Measurements from ENCODE around the gene KCNQ4. TPM values are rescaled to one million over a fixed set of nuclear protein-coding genes. Genes with fewer than 3 reads are reported as not detected.

KCNQ4 gene
- total RNA-seq, 2 experiments from 2014 or later: 0.38 to 0.43 TPM

- no peaks in the 10 kb centered on the region for H3K9me3 Mint-ChIP-seq
- no peak for TF ChIP-seq CTCF (IDR thresholded peaks at IDR 0.05)
- ATAC-seq: peak; percentile 65
- intact Hi-C loops (cut with micrococcal nuclease): no loop called here
- peak; percentile 70 for DNase-seq
- H3K4me3 Mint-ChIP-seq: peak overlapping the region; percentile 37
- peaks cover 38% of the 10 kb centered on the region for H3K4me1 Mint-ChIP-seq (ENCODE audit: low read depth)
- CTCF ChIA-PET: interaction anchor here (0.7 to 5.7 kb wide), 6 partner anchors 14 to 157 kb away, joined by 3 to 50 read pairs (median 4); no protein-coding TSS in a partner anchor
- peak overlapping the region; percentile 83 for H3K27ac Mint-ChIP-seq
- POLR2A ChIA-PET: interaction anchor here (1.1 to 1.5 kb wide), 4 partner anchors 9 to 104 kb away, joined by 3 to 5 read pairs (median 4); partner anchors contain the start of gene NFYC
- no peaks in the 10 kb centered on the region for H3K36me3 Mint-ChIP-seq (ENCODE audit: low read depth)
- no peaks in the 10 kb centered on the region for H3K27me3 Mint-ChIP-seq
Observed at GRCh38 chr1:40794974-40795715, 11.6 kb downstream of the KCNQ4 start.

- no peak for TF ChIP-seq CTCF (IDR thresholded peaks at IDR 0.05)
- ChIA-PET CTCF (interaction anchor here (1.0 to 5.7 kb wide), 4 partner anchors 19 to 66 kb away, joined by 3 to 50 read pairs (median 6); no protein-coding TSS in a partner anchor), POLR2A (interaction anchor here (0.6 to 1.5 kb wide), 5 partner anchors 8 to 184 kb away, joined by 3 to 5 read pairs (median 4); partner anchors contain the start of gene CTPS1)
- Mint-ChIP-seq H3K4me1 (ENCODE audit: low read depth) (peaks cover 46% of the 10 kb centered on the region), H3K27ac (peak overlapping the region; percentile 83), H3K36me3 (ENCODE audit: low read depth) (no peaks in the 10 kb centered on the region), H3K27me3 (no peaks in the 10 kb centered on the region), H3K9me3 (no peaks in the 10 kb centered on the region), H3K4me3 (peak overlapping the region; percentile 37)
- DNase-seq (peak; percentile 50), ATAC-seq (peak; percentile 70)
- intact Hi-C loops (cut with micrococcal nuclease): no loop called here
Observed at GRCh38 chr1:40795811-40796586, 12.4 kb downstream of the KCNQ4 start.

- H3K4me3 Mint-ChIP-seq: no peak overlapping the region
- no peak for ATAC-seq
Observed at GRCh38 chr1:40796939-40797667, 13.5 kb downstream of the KCNQ4 start.

GRCh38 chr1:40797668-40798010 is 14.1 kb downstream of the KCNQ4 start:
- Mint-ChIP-seq H3K27me3 (no peaks in the 10 kb centered on the region), H3K36me3 (ENCODE audit: low read depth) (no peaks in the 10 kb centered on the region), H3K4me3 (no peak overlapping the region), H3K9me3 (no peaks in the 10 kb centered on the region), H3K4me1 (ENCODE audit: low read depth) (peaks cover 59% of the 10 kb centered on the region), H3K27ac (no peak overlapping the region)
- intact Hi-C loops (cut with micrococcal nuclease): no loop called here
- ATAC-seq (no peak), DNase-seq (no peak)
- ChIA-PET POLR2A (interaction anchor here (1.1 to 1.3 kb wide), 4 partner anchors 11 to 50 kb away, joined by 3 to 4 read pairs (median 4); no protein-coding TSS in a partner anchor), CTCF (interaction anchor here (1.1 to 5.7 kb wide), 4 partner anchors 11 to 52 kb away, joined by 3 to 50 read pairs (median 4); no protein-coding TSS in a partner anchor)
- no peak for TF ChIP-seq CTCF (IDR thresholded peaks at IDR 0.05)

More at GRCh38 chr1:40796939-40797667, 13.5 kb downstream of the KCNQ4 start:
- POLR2A ChIA-PET: interaction anchor here (1.2 to 1.3 kb wide), 3 partner anchors 12 to 183 kb away, joined by 4 read pairs; partner anchors contain the start of gene CTPS1
- H3K36me3 Mint-ChIP-seq (ENCODE audit: low read depth): no peaks in the 10 kb centered on the region
- no peaks in the 10 kb centered on the region for H3K9me3 Mint-ChIP-seq
- TF ChIP-seq CTCF (IDR thresholded peaks at IDR 0.05): no peak
- peaks cover 57% of the 10 kb centered on the region for H3K4me1 Mint-ChIP-seq (ENCODE audit: low read depth)
- CTCF ChIA-PET: interaction anchor here (1.2 to 5.7 kb wide), 3 partner anchors 11 to 52 kb away, joined by 3 to 50 read pairs (median 9); no protein-coding TSS in a partner anchor
- intact Hi-C loops (cut with micrococcal nuclease): no loop called here
- H3K27me3 Mint-ChIP-seq: no peaks in the 10 kb centered on the region
- no peak for DNase-seq
- no peak overlapping the region for H3K27ac Mint-ChIP-seq

Measured in activated CD8-positive, alpha-beta T cell treated with anti-CD3 and anti-CD28 coated beads for 36 hours (primary cell).